Heart left ventricle (tissue), 16 donors: ENCODE data around the gene ANTKMT. TPM values are rescaled to one million over a fixed set of nuclear protein-coding genes. Genes with fewer than 3 reads are reported as not detected.

Experiments used
- ATAC-seq, 4 donors: fragments of 200-7000 bp; cut with Tn5 transposase; one replicate each; pipeline ENCODE4 v1.9.1; 2020 to 2022; ENCODE audit warnings: moderate library complexity in 4 of 4, mild to moderate bottlenecking in 3 of 4, moderate number of reproducible peaks in 1 of 4
- DNase-seq, 5 donors: peaks; one replicate each; pipeline ENCODE4 v3.0.0-alpha.2; 2020
- H3K27ac ChIP-seq, 12 donors: fragments of 200-600 bp; sonication (generic) in 4 of 12; one replicate each; pipeline versions ENCODE4 v1.5.0 to v1.8.0; 2016 to 2022; ENCODE audit warnings: mild to moderate bottlenecking in 2 of 12
- H3K27me3 ChIP-seq, 9 donors: fragments of 200-600 bp; sonication (generic) in 2 of 9; one replicate each; pipeline versions ENCODE4 v1.5.1 to v1.8.0; 2016 to 2022; ENCODE audit warnings: mild to moderate bottlenecking in 3 of 9
- H3K36me3 ChIP-seq, 9 donors: fragments of 200-600 bp; sonication (generic) in 2 of 9; one replicate each; pipeline versions ENCODE4 v1.5.0 to v1.8.0; 2018 to 2022; ENCODE audit warnings: mild to moderate bottlenecking in 2 of 9
- H3K4me1 ChIP-seq, 12 donors: fragments of 200-600 bp; sonication (generic) in 4 of 12; one replicate each; pipeline versions ENCODE4 v1.5.0 to v1.8.0; 2016 to 2022; ENCODE audit warnings: mild to moderate bottlenecking in 3 of 12
- H3K4me3 ChIP-seq, 12 donors: fragments of 200-600 bp; sonication (generic) in 4 of 12; one replicate each; pipeline versions ENCODE4 v1.5.0 to v1.8.0; 2017 to 2022; ENCODE audit warnings: mild to moderate bottlenecking in 9 of 12, moderate library complexity in 4 of 12
- H3K9me3 ChIP-seq, 12 donors: fragments of 200-600 bp; sonication (generic) in 4 of 12; one replicate each; pipeline versions ENCODE4 v1.5.0 to v1.8.0; 2016 to 2022; ENCODE audit warnings: mild to moderate bottlenecking in 1 of 12
- POLR2A ChIP-seq, 2 donors: fragments of 450-650 bp; IDR thresholded peaks; one replicate each; pipeline ENCODE4 v1.6.1; 2017; ENCODE audit warnings: antibody characterized with exemption in 2 of 2, mild to moderate bottlenecking in 2 of 2, moderate library complexity in 2 of 2
- WGBS, 4 donors: extraction: QIAGEN DNeasy Blood & Tissue Kit in 2 of 4; methylation state at CpG; one replicate each; pipeline versions ENCODE4 v1.1.5 to v1.1.7; 2013 to 2018; 5-methylcytosine and 5-hydroxymethylcytosine counted together
- intact Hi-C, 10 donors: fragments of 100-400 bp; cut with DNase I; formaldehyde crosslinking; loops; one replicate each; pipeline versions ENCODE4 v1.11.1 to v1.14.2; 2022
- polyA plus RNA-seq, 2 donors: library from polyadenylated mRNA; stranded (reverse); fragments of 200-250 nt; gene quantifications; one replicate each; pipeline ENCODE4 v1.2.3, GENCODE V29; 2013
- total RNA-seq, 9 donors: library from RNA; depleted of rRNA in 2 of 9; stranded (reverse); fragments of >200 nt in 2 of 9; fragmentation: NEBNext Ultra II Directional in 3 of 9; extraction: Animal tissue kit (Norgen Biotek cat#: 25700) in 3 of 9; gene quantifications; one replicate each; pipeline versions ENCODE4 v1.1.0 to v1.2.4, GENCODE V29; 2016 to 2023
- TF ChIP-seq, protein P1 (sequence below), 12 donors: fragments of 200-600 bp; sonication (generic) in 4 of 12; IDR thresholded peaks; one replicate each; pipeline versions ENCODE4 v1.5.0 to v1.8.0; 2018 to 2022; ENCODE audit warnings: antibody characterized with exemption in 12 of 12, mild to moderate bottlenecking in 5 of 12
- donor health status: ischemic (EF 13 %, LVEDD 7.1; RV severe dilation, severe dysfunction).
- donor health status: healthy with polysubstance abuse.
- donor health status: DM: no; HTN: yes; CAD: no.
- donor health status: DM: no; HTN: no; CAD: no.
- donor health status: ischemic (EF 25% LVEDD 6.9; RV normal size, moderate dysfunction).
- donor health status: ischemic (EF 25% LVEDD 5.7; RV mildly dilated, moderate dysfunction).
- donor health status: healthy.
- donor health status: DM: yes; HTN: yes; CAD: no.
- donor health status: ischemic (EF 35%, LVEDD 5.7; RV mildly dilated, moderate dysfunction).
- donor health status: nonischemic (EF 11% LVEDD 7.7; RV severe dilation, severe dysfunction).
- donor health status: DM: yes; HTN: yes; CAD: no.
- donor health status: PGD.
- donor health status: ischemic (EF 29% LVEDD 5.4; RV normal size, mild dysfunction).
- donor health status: nonischemic (EF 23%, LVEDD 6.1; RV moderate dilation, normal function).

ANTKMT gene
- total and polyA plus RNA-seq, 11 donors: 22.9 to 48.6 (median 36.0) TPM

DNA sequence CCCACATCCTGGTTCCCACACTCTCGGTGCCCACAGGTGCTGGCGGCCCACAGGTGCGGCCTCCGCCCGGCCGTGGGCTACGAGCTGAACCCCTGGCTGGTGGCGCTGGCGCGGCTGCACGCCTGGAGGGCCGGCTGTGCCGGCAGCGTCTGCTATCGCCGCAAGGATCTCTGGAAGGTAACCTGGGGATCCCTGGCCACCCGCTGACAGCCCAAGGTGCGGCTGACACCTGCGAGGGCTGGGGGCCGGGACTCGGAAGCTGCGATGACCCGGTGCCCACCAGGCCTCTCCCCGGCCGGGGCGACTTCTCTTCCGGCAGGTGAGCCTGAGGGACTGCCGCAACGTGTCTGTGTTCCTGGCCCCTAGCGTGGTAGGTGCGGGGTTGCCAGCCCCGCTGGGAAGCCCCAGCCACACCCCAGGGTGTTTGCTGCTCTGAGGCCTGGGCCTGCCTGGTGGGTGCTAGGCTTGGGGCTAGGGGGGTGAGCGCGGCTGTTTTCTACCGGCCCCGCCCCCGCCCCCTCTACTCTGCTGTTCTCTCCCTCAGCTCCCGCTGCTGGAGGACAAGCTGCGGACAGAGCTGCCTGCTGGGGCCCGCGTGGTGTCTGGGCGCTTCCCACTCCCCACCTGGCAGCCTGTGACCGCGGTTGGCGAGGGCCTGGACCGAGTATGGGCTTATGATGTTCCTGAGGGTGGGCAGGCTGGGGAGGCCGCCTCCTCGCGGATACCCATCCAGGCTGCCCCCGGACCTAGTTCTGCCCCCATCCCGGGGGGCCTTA is 1.0 kb downstream of the ANTKMT start:
- H3K27me3 ChIP-seq: peaks cover 0 to 9% (median 0%) of the 10 kb centered on the region in 9 donors
- no peaks in the 10 kb centered on the region for H3K9me3 ChIP-seq
- peaks cover 0 to 6% (median 0%) of the 10 kb centered on the region in 9 donors for H3K36me3 ChIP-seq
- TF ChIP-seq POLR2A (IDR thresholded peaks at IDR 0.05): no peak
- TF ChIP-seq, protein P1, sequence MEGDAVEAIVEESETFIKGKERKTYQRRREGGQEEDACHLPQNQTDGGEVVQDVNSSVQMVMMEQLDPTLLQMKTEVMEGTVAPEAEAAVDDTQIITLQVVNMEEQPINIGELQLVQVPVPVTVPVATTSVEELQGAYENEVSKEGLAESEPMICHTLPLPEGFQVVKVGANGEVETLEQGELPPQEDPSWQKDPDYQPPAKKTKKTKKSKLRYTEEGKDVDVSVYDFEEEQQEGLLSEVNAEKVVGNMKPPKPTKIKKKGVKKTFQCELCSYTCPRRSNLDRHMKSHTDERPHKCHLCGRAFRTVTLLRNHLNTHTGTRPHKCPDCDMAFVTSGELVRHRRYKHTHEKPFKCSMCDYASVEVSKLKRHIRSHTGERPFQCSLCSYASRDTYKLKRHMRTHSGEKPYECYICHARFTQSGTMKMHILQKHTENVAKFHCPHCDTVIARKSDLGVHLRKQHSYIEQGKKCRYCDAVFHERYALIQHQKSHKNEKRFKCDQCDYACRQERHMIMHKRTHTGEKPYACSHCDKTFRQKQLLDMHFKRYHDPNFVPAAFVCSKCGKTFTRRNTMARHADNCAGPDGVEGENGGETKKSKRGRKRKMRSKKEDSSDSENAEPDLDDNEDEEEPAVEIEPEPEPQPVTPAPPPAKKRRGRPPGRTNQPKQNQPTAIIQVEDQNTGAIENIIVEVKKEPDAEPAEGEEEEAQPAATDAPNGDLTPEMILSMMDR (IDR thresholded peaks at IDR 0.05): no peak
- DNase-seq: no peak
- ATAC-seq: no peak
- H3K27ac ChIP-seq: peak overlapping the region; percentile 62 to 98 (median 94)
- intact Hi-C loops: no loop called here
- 82 to 89% (median 85%) methylated on average over 26 to 51 of the region's 51 CpGs for WGBS, 4 donors
- H3K4me1 ChIP-seq: peaks cover 4 to 47% (median 29%) of the 10 kb centered on the region in 12 donors
- H3K4me3 ChIP-seq: peak overlapping the region; percentile 58 to 92 (median 80)

DNA sequence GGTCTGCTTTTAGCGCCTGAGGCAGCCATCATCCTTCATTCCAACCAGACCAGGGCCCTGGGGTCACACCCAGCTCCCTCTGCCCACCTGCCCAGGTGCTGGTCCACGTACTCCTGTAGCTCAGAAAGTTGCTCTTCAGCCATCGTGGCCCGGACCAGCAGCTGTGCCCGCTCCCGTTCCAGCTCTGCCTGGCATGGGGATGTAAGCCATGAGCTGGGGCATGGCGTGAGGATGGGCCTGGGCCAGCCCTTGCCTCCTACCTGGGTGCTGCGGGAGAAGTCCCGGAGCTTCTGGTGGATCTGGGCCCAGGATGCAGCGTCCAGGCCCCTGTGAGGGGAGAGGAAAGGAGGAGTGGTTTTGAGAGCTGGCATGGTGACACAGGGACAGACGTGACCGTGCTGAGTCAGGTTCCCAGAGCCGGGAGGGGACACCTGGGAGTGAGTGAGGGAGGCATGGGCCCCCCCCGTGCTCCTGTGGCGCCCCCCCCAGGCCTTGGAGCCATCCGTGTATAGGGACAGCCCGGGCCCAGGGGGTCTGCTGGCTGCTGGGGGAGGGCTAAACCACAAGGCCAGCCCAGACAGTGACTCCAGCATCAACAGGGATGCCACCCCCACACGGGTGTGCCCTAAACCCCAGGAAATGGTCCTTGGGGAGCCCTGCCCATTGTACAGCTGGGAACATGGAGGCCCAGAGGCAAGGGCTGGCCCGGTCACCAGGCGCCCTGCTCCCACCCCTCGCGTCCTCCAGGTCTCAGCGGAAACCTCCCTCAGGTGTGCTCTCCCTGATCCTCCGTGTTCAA is 2.1 kb downstream of the ANTKMT start:
- no peak for DNase-seq
- 87 to 89% (median 88%) methylated on average over 16 to 24 of the region's 24 CpGs for WGBS, 4 donors
- peaks cover 8 to 52% (median 39%) of the 10 kb centered on the region in 12 donors for H3K4me1 ChIP-seq

DNA sequence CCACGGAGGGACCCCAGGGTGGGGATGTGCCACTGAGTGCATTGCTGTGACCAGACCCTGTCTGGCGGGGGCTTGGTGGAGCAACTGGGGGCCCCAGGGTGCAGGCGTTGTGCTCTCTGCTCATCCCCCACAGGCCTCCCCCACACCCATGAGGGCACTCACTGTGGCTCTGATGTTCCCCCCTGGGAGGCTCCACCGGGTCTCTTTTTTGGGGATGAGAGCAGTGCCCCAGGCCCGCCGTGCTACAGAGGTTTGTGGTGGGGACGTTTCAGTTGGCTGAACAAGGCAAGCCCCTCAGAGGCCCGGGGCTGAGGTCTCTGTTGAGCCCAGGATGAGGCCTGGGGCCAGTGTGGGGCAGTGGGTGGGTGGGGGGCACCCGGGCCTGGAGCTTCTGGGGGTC is 2.7 kb downstream of the ANTKMT start:
- ATAC-seq: no peak
- Histone ChIP-seq H3K27me3 (peaks cover 0 to 24% (median 0%) of the 10 kb centered on the region in 9 donors), H3K9me3 (no peaks in the 10 kb centered on the region), H3K4me1 (peaks cover 12 to 59% (median 45%) of the 10 kb centered on the region in 12 donors), H3K4me3 (no peak overlapping the region), H3K36me3 (peaks cover 0 to 6% (median 0%) of the 10 kb centered on the region in 9 donors), H3K27ac (no peak overlapping the region)
- no peak for DNase-seq
- 70 to 90% (median 81%) methylated on average over 2 to 9 of the region's 9 CpGs for WGBS, 4 donors
- intact Hi-C loops: no loop called here
- no peak for TF ChIP-seq POLR2A (IDR thresholded peaks at IDR 0.05)
- TF ChIP-seq, protein P1 (IDR thresholded peaks at IDR 0.05): no peak

More for the DNA sequence above, 2.1 kb downstream of the ANTKMT start:
- Histone ChIP-seq H3K4me3 (no peak overlapping the region), H3K27me3 (peaks cover 0 to 18% (median 0%) of the 10 kb centered on the region in 9 donors), H3K36me3 (peaks cover 0 to 6% (median 0%) of the 10 kb centered on the region in 9 donors), H3K27ac (no peak overlapping the region), H3K9me3 (no peaks in the 10 kb centered on the region)
- no peak for ATAC-seq
- intact Hi-C loops: no loop called here
- TF ChIP-seq POLR2A (IDR thresholded peaks at IDR 0.05): no peak
- TF ChIP-seq, protein P1 (IDR thresholded peaks at IDR 0.05): no peak
